ENCODE results near the gene SCMH1. TPM values are rescaled to one million over a fixed set of nuclear protein-coding genes. Genes with fewer than 3 reads are reported as not detected.

SCMH1 gene
- total and polyA plus RNA-seq, 2 of the 4 experiments (the other 2 are of a cell fraction), result 9.0 to 19.4 TPM

DNA sequence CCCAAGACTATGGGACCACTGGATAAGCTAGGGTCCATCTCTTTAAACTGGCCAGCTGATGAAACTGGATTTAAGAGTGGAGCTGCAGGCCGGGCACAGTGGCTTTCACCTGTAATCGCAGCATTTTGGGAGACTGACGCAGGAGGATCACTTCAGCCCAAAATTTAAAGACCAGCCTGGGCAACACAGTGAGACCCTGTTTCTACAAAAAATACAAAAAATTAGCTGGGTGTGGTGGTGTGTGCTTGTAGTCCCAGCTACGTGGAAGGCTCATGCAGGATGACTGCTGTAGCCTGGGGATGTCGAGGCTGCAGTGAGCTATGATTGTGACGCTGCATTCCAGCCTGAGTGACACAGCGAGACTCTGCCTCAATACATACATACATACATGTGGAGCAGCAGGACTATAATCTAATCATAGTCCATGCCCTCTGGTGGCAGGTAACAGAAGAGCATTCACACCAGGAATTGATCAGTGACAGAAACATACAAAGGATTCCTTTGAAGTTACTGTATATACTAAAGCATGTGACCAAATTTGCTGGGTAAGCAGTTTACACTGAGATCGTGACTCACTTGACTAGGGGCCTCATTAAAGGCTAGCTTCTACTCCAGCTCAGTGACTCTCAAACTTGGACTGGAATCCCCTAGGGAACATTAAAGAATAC is 119.1 kb downstream of the SCMH1 start:
- dilution Hi-C loops (cut with HindIII; ENCODE audit: low sequenced_read_pairs, unreplicated experiment) (no loop called here), intact Hi-C loops (cut with micrococcal nuclease) (loop anchor here (1.0 to 5.0 kb wide), 2 partner anchors 100 to 276 kb away; no protein-coding TSS in a partner anchor), in situ Hi-C loops (cut with MboI; ENCODE audit: low sequenced_read_pairs) (no loop called here)
- Histone ChIP-seq H2BK120ac (ENCODE audit: low read depth, low read length) (no peak overlapping the region), H4K8ac (ENCODE audit: low read depth in 2 of 2, low read length in 2 of 2) (no peak overlapping the region), H3K18ac (ENCODE audit: low read depth, low read length) (no peak overlapping the region), H4K91ac (ENCODE audit: insufficient read depth, low read depth, low read length) (no peak overlapping the region), H3K23ac (ENCODE audit: low read depth, low read length) (no peak overlapping the region), H2BK15ac (ENCODE audit: low read depth, low read length) (no peak overlapping the region), H2BK5ac (ENCODE audit: low read depth, low read length, poor library complexity, severe bottlenecking) (no peak overlapping the region), H3K56ac (ENCODE audit: extremely low read depth, insufficient read depth, low read length) (no peak overlapping the region), H3K27me3 (ENCODE audit: control insufficient read depth, insufficient read depth, low read length) (no peaks in the 10 kb centered on the region), H2BK20ac (ENCODE audit: low read depth, low read length) (no peak overlapping the region), H3K36me3 (ENCODE audit: control insufficient read depth, insufficient read depth, low read length) (no peaks in the 10 kb centered on the region; the same call in 1 of the 2 replicates), H3K9me3 (ENCODE audit: control insufficient read depth, insufficient read depth, low read length) (no peaks in the 10 kb centered on the region), H4K5ac (ENCODE audit: low read depth, low read length) (no peak overlapping the region), H3K4ac (ENCODE audit: low read depth, low read length) (peak overlapping the region; percentile 29; the same call in 1 of the 2 replicates), H4K20me1 (ENCODE audit: insufficient read depth, low read length) (no peaks in the 10 kb centered on the region; the same call in 1 of the 2 replicates), H2AK9ac (replicated peaks; ENCODE audit: low read depth, low read length, poor library complexity) (no peak overlapping the region), H3K4me3 (ENCODE audit: insufficient read depth, low read depth, low read length) (no peak overlapping the region), H3K14ac (replicated peaks; ENCODE audit: low read depth, low read length) (no peak overlapping the region), H3K4me1 (ENCODE audit: control insufficient read depth, insufficient read depth, low read length) (peaks cover 7% of the 10 kb centered on the region), H2AK5ac (ENCODE audit: low read depth, low read length) (peak overlapping the region; percentile 61; the same call in 1 of the 2 replicates), H2AFZ (replicated peaks; ENCODE audit: low read length, poor library complexity) (no peak overlapping the region), H3K27ac (ENCODE audit: insufficient read depth, low read length) (no peak overlapping the region), H3K9me1 (ENCODE audit: insufficient read depth, low read length) (peaks cover 5% of the 10 kb centered on the region; the same call in 1 of the 2 replicates), H3K9ac (ENCODE audit: low read depth, low read length) (no peak overlapping the region), H3K79me1 (ENCODE audit: low read depth in 1 of 2, low read length in 2 of 2) (no peaks in the 10 kb centered on the region; a peak in 1 of 4 replicates), H3K4me2 (ENCODE audit: low read depth, low read length) (no peak overlapping the region; the same call in 1 of the 2 replicates)
- ChIA-PET CTCF (interaction anchor here (0.6 to 2.0 kb wide), 7 partner anchors 9 to 236 kb away, joined by 3 to 10 read pairs (median 4); no protein-coding TSS in a partner anchor), POLR2A (ENCODE audit: unreplicated experiment) (no interaction called here)
- peak; percentile 91 for DNase-seq
- ATAC-seq (ENCODE audit: low read depth), result peak; percentile 96
- 80% methylated on average over 1 of the region's 8 CpGs; no CpG with 5 or more reads in 1 of the 2 experiments for WGBS, 2 experiments (ENCODE audit: extremely low coverage in 2 of 2, insufficient read length in 1 of 2)
- no TSS peak for BruUV-seq (replicated peaks)
- TF ChIP-seq, protein P1, sequence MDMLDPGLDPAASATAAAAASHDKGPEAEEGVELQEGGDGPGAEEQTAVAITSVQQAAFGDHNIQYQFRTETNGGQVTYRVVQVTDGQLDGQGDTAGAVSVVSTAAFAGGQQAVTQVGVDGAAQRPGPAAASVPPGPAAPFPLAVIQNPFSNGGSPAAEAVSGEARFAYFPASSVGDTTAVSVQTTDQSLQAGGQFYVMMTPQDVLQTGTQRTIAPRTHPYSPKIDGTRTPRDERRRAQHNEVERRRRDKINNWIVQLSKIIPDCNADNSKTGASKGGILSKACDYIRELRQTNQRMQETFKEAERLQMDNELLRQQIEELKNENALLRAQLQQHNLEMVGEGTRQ (IDR thresholded peaks at IDR 0.05; ENCODE audit: low read depth, low read length), result peak; percentile 59
- TF ChIP-seq MAFK (IDR thresholded peaks at IDR 0.05; ENCODE audit: low read depth, low read length) (peak; percentile 100), POLR2A (IDR thresholded peaks at IDR 0.05; ENCODE audit: low read depth, low read length) (no peak), BHLHE40 (IDR thresholded peaks at IDR 0.05; ENCODE audit: low read depth, low read length) (peak; percentile 77; the same call in 1 of the 2 replicates), NFE2L2 (IDR thresholded peaks at IDR 0.05; ENCODE audit: low read depth, low read length) (no peak), MXI1 (IDR thresholded peaks at IDR 0.05; ENCODE audit: borderline replicate concordance, low read depth, low read length) (0 out of 2 replicates have a peak, but pooled peaks have one; percentile 25), RAD21 (IDR thresholded peaks at IDR 0.05; ENCODE audit: low read length) (peak; percentile 56), RCOR1 (IDR thresholded peaks at IDR 0.05; ENCODE audit: insufficient replicate concordance, low read length) (no peak), FOS (IDR thresholded peaks at IDR 0.05; ENCODE audit: low read depth, low read length) (peak; percentile 66), SMC3 (IDR thresholded peaks at IDR 0.05; ENCODE audit: low read depth, low read length) (peak; percentile 59)
- TF ChIP-seq, protein P2, sequence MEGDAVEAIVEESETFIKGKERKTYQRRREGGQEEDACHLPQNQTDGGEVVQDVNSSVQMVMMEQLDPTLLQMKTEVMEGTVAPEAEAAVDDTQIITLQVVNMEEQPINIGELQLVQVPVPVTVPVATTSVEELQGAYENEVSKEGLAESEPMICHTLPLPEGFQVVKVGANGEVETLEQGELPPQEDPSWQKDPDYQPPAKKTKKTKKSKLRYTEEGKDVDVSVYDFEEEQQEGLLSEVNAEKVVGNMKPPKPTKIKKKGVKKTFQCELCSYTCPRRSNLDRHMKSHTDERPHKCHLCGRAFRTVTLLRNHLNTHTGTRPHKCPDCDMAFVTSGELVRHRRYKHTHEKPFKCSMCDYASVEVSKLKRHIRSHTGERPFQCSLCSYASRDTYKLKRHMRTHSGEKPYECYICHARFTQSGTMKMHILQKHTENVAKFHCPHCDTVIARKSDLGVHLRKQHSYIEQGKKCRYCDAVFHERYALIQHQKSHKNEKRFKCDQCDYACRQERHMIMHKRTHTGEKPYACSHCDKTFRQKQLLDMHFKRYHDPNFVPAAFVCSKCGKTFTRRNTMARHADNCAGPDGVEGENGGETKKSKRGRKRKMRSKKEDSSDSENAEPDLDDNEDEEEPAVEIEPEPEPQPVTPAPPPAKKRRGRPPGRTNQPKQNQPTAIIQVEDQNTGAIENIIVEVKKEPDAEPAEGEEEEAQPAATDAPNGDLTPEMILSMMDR (conservative IDR thresholded peaks at IDR 0.05; ENCODE audit: low read depth, low read length), result peak; percentile 59

All from IMR-90 (cell line).